ENCODE results near the gene ZNF90.
"Not testable (repeated sequence)": the region's sequence is repeated elsewhere in the genome, so short reads cannot be mapped to it uniquely, and the experiment has no call there.

The ZNF90 gene

GRCh38 chr19:20067943-20068342 lies 9.9 kb upstream of the ZNF90 start:
- TF ChIP-seq POLR2AphosphoS5 (IDR thresholded peaks at IDR 0.05; ENCODE audit: low read depth, low read length) = no peak
- no peak for TF ChIP-seq TAF1 (IDR thresholded peaks at IDR 0.05; ENCODE audit: borderline replicate concordance, low read depth, low read length)
- FAIRE-seq = no peak
- DNase-seq (ENCODE audit: insufficient read length) = no peak

DNA sequence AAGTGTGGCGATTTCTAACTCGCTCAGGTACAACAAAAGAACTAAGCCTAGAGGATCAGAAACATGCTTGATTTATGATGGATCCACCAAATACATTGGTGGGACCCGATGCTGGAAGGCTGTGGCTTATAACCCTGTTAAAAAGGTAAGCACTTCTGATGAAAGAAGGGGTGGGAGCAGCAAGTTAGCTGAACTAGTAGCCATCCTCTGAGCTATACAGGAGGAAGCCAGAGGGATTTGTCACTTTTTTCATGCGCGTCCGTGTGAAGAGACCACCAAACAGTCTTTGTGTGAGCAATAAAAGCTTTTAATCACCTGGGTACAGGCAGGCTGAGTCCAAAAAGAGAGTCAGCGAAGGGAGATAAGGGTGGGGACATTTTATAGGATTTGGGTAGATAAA lies 9.2 kb upstream of the ZNF90 start:
- DNase-seq (ENCODE audit: insufficient read length); FAIRE-seq: not testable (repeated sequence)

DNA sequence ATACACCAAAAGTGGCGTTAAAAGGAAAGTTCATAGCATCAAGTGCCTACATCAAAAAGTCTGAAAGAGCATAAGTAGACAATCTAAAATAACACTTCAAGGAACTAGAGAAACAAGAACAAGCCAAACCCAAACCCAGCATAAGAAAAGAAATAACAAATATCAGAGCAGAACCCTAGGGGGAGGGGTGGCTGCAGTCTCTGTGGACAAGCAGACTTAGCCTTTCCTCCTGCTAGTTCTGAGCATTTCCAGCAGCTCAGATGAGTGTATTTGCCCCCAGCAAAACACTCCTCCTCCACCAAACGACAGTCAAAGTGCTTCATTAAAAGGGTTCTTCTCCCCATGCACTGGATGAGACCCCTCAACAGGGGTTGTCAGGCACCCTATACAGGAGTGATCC lies 7.1 kb upstream of the ZNF90 start:
- DNase-seq (ENCODE audit: insufficient read length) (no peak), FAIRE-seq (no peak)
- no peak for TF ChIP-seq POLR2A (IDR thresholded peaks at IDR 0.05; ENCODE audit: low read depth, low read length)
- no peak for TF ChIP-seq TAF1 (IDR thresholded peaks at IDR 0.05; ENCODE audit: borderline replicate concordance, low read depth, low read length)
- TF ChIP-seq POLR2AphosphoS5 (IDR thresholded peaks at IDR 0.05; ENCODE audit: low read depth, low read length) = no peak

GRCh38 chr19:20072936-20073335 lies 4.9 kb upstream of the ZNF90 start:
- TF ChIP-seq POLR2A (IDR thresholded peaks at IDR 0.05; ENCODE audit: low read depth, low read length) (no peak), TAF1 (IDR thresholded peaks at IDR 0.05; ENCODE audit: borderline replicate concordance, low read depth, low read length) (no peak), POLR2AphosphoS5 (IDR thresholded peaks at IDR 0.05; ENCODE audit: low read depth, low read length) (no peak)
- no peak for FAIRE-seq

DNA sequence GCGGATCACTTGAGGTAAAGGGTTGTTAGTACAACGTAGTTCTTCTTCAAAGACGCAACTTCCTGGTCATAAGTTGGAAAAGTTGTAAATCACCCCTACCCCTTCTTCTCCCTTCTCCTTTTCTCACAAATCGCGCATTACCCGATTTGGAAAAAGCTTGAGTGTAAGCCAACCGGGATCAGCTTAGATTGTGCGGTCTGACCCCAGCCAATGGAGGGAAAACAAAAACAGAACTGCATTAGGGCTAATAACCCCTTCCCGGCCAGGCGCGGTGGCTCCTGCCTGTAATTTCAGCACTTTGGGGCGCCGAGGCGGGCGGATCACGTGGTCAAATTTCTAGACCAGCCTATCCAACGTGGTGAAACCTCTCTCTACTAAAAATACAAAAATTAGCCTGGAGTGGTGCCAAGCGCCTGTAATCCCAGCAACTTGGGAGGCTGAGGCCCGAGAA lies 806 bp downstream of the ZNF90 start:
- TF ChIP-seq POLR2AphosphoS5 (IDR thresholded peaks at IDR 0.05; ENCODE audit: low read depth, low read length) = no peak
- no peak for TF ChIP-seq POLR2A (IDR thresholded peaks at IDR 0.05; ENCODE audit: low read depth, low read length)
- TF ChIP-seq TAF1 (IDR thresholded peaks at IDR 0.05; ENCODE audit: borderline replicate concordance, low read depth, low read length) = no peak
- DNase-seq (ENCODE audit: insufficient read length) (no peak), FAIRE-seq (no peak)

More at GRCh38 chr19:20072936-20073335, 4.9 kb upstream of the ZNF90 start:
- no peak for DNase-seq (ENCODE audit: insufficient read length)

GRCh38 chr19:20079476-20079875 lies 1.7 kb downstream of the ZNF90 start:
- TF ChIP-seq POLR2AphosphoS5 (IDR thresholded peaks at IDR 0.05; ENCODE audit: low read depth, low read length) = no peak
- no peak for TF ChIP-seq TAF1 (IDR thresholded peaks at IDR 0.05; ENCODE audit: borderline replicate concordance, low read depth, low read length)
- no peak for TF ChIP-seq POLR2A (IDR thresholded peaks at IDR 0.05; ENCODE audit: low read depth, low read length)
- DNase-seq (ENCODE audit: insufficient read length) (no peak), FAIRE-seq (no peak)

- no peak for FAIRE-seq
- no peak for DNase-seq (ENCODE audit: insufficient read length)
- TF ChIP-seq TAF1 (IDR thresholded peaks at IDR 0.05; ENCODE audit: borderline replicate concordance, low read depth, low read length) (no peak), POLR2AphosphoS5 (IDR thresholded peaks at IDR 0.05; ENCODE audit: low read depth, low read length) (no peak), POLR2A (IDR thresholded peaks at IDR 0.05; ENCODE audit: low read depth, low read length) (no peak)
Measured at GRCh38 chr19:20080656-20081055, 2.9 kb downstream of the ZNF90 start.

DNA sequence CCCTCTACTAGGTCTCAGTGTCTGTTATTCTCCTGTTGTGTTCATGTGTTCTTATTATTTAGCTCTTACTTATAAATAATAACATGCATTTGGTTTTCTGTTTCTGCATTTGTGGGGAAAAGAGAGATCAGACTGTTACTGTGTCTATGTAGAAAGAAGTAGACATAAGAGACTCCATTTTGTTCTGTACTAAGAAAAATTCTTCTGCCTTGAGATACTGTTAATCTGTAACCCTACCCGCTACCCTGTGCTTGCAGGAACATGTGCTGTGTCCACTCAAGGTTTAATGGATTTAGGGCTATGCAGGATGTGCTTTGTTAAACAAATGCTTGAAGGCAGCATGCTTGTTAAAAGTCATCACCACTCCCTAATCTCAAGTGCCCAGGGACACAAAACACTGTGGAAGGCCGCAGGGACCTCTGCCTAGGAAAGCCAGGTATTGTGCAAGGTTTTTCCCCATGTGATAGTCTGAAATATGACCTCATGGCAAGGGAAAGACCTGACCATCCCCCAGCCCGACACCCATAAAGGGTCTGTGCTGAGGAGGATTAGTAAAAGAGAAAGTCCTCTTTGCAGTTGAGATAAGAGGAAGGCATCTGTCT lies 4.5 kb downstream of the ZNF90 start:
- DNase-seq (ENCODE audit: insufficient read length); FAIRE-seq: not testable (repeated sequence)

DNA sequence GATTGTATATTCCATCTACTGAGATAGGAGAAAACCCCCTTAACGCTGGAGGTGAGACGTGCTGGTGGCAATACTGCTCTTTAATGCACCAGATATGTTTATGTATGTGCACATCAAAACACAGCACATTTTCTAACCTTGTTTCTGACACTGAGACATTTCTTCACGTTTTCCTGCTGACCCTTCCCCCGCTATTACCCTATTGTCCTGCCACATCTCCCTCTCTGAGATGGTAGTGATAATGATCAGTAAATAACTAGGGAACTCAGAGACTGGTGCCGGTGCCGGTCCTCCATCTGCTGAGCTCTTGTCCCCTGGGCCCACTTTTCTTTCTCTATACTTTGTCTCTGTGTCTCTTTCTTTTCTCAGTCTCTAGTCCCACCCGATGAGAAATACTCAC lies 5.1 kb downstream of the ZNF90 start:
- not testable (repeated sequence) for FAIRE-seq; DNase-seq (ENCODE audit: insufficient read length)

DNA sequence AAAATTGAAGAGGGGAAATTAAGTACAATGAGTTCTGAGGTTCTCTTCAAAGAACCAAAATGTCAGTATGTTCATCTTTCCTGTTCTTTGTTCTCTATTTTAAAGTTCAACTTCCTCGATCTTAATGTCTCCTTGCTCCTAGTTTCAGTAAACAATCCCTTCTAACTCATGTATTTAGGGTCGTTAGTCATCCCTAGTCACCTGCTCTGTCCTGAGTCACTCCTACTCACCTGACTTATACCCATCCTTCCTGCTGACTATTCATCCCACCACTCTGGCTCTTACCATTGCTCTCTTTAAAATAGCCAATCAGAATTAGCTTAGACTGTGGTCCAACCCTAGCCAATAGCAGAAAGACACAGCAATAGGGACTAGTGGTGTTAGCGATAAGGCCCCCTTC lies 24.3 kb downstream of the ZNF90 start:
- FAIRE-seq (no peak), DNase-seq (ENCODE audit: insufficient read length) (no peak)
- TF ChIP-seq POLR2A (IDR thresholded peaks at IDR 0.05; ENCODE audit: low read depth, low read length) = no peak
- no peak for TF ChIP-seq TAF1 (IDR thresholded peaks at IDR 0.05; ENCODE audit: borderline replicate concordance, low read depth, low read length)
- no peak for TF ChIP-seq POLR2AphosphoS5 (IDR thresholded peaks at IDR 0.05; ENCODE audit: low read depth, low read length)

- no peak for DNase-seq (ENCODE audit: insufficient read length)
- TF ChIP-seq POLR2A (IDR thresholded peaks at IDR 0.05; ENCODE audit: low read depth, low read length) = no peak
- TF ChIP-seq POLR2AphosphoS5 (IDR thresholded peaks at IDR 0.05; ENCODE audit: low read depth, low read length) = no peak
- TF ChIP-seq TAF1 (IDR thresholded peaks at IDR 0.05; ENCODE audit: borderline replicate concordance, low read depth, low read length) = no peak
- FAIRE-seq = no peak
Measured at GRCh38 chr19:20103091-20103740, 25.4 kb downstream of the ZNF90 start.

GRCh38 chr19:20107301-20107700 lies 29.5 kb downstream of the ZNF90 start:
- DNase-seq (ENCODE audit: insufficient read length) (no peak), FAIRE-seq (no peak)
- TF ChIP-seq POLR2AphosphoS5 (IDR thresholded peaks at IDR 0.05; ENCODE audit: low read depth, low read length) = no peak
- TF ChIP-seq TAF1 (IDR thresholded peaks at IDR 0.05; ENCODE audit: borderline replicate concordance, low read depth, low read length) = no peak
- no peak for TF ChIP-seq POLR2A (IDR thresholded peaks at IDR 0.05; ENCODE audit: low read depth, low read length)

DNA sequence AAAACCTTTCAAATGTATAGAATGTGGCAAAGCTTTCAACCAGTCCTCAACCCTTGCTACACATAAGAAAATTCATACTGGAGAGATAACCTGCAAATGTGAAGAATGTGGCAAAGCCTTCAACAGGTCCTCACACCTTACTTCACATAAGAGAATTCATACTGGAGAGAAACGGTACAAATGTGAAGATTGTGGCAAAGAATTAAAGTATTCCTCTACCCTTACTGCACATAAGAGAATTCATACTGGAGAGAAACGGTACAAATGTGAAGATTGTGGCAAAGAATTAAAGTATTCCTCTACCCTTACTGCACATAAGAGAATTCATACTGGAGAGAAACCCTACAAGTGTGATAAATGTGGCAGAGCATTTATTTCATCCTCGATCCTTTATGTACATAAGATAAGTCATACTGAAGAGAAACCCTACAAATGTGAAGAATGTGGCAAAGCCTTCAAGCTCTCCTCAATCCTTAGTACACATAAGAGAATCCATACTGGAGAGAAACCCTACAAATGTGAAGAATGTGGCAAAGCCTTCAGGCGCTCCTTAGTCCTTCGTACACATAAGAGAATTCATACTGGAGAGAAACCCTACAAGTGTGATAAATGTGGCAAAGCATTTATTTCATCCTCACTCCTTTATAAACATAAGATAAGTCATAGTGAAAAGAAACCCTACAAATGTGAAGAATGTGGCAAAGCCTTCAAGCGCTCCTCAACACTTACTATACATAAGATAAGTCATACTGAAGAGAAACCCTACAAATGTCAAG lies 40.5 kb downstream of the ZNF90 start:
- FAIRE-seq; DNase-seq (ENCODE audit: insufficient read length): not testable (repeated sequence)
